ENCODE results near the gene GDPD1. TPM values are rescaled to one million over a fixed set of nuclear protein-coding genes. Genes with fewer than 3 reads are reported as not detected.

The GDPD1 gene
- total and polyA plus RNA-seq, 2 donors (not counting 3 experiments of a cell fraction or from before 2014, with no cell fraction given): 2.5 to 4.9 TPM

GRCh38 chr17:59310263-59310920, 90.1 kb downstream of the GDPD1 start:
- CTCF ChIA-PET: interaction anchor here (0.6 to 5.6 kb wide), 50 partner anchors 11 to 792 kb away, joined by 3 to 84 read pairs (median 4); partner anchors contain the start of gene GDPD1
- dilution Hi-C loops (cut with MboI; ENCODE audit: extremely low pct_ligation_motif_present, low sequenced_read_pairs) (no loop called here), intact Hi-C loops (cut with micrococcal nuclease) (loop anchor here (5.0 to 10.0 kb wide), 3 partner anchors 307 to 724 kb away; partner anchors contain the start of gene CLTC)
- H3K4me3 ChIP-seq (replicated peaks in 1 of 3; ENCODE audit: insufficient read depth in 1 of 3, low read depth in 1 of 3, low read length in 3 of 3): no peak overlapping the region
- H3K27me3 ChIP-seq (ENCODE audit: control insufficient read depth in 2 of 2, insufficient read depth in 2 of 2, low read length in 2 of 2): no peaks in the 10 kb centered on the region
- H2AFZ ChIP-seq (ENCODE audit: low read depth, low read length): peak overlapping the region; percentile 64
- no peaks in the 10 kb centered on the region for H3K9me1 ChIP-seq (replicated peaks; ENCODE audit: control insufficient read depth, extremely low read depth, insufficient read depth, low read length)
- H3K9me3 ChIP-seq (replicated peaks; ENCODE audit: control insufficient read depth, insufficient read depth, low read length): no peaks in the 10 kb centered on the region
- no peak for TF ChIP-seq POLR2A (IDR thresholded peaks at IDR 0.05; ENCODE audit: low read depth, low read length)
- TF ChIP-seq POLR2AphosphoS5 (IDR thresholded peaks at IDR 0.05; ENCODE audit: insufficient read depth, low read depth, low read length): no peak
- no peak for TF ChIP-seq CTCF (IDR thresholded peaks at IDR 0.05; ENCODE audit: extremely low read depth in 1 of 2, insufficient read depth in 1 of 2, low read depth in 1 of 2, low read length in 2 of 2)
- no peak for TF ChIP-seq FOS (IDR thresholded peaks at IDR 0.05; ENCODE audit: borderline replicate concordance, insufficient read depth, low read length)
- TF ChIP-seq MYC (IDR thresholded peaks at IDR 0.05; ENCODE audit: low read depth, low read length): no peak
- no peak for DNase-seq (ENCODE audit: low read depth, low spot score)
- POLR2A ChIA-PET: no interaction called here
- H3K9ac ChIP-seq (replicated peaks; ENCODE audit: extremely low read depth, insufficient read depth, low read length): no peak overlapping the region
- no peaks in the 10 kb centered on the region for H3K36me3 ChIP-seq (ENCODE audit: control insufficient read depth in 2 of 2, extremely low read depth in 1 of 2, insufficient read depth in 2 of 2, low read length in 2 of 2)
- H4K20me1 ChIP-seq (replicated peaks; ENCODE audit: control insufficient read depth, extremely low read depth, insufficient read depth, low read length): no peaks in the 10 kb centered on the region
- H3K4me2 ChIP-seq (ENCODE audit: insufficient read depth, low read length): no peak overlapping the region
- no peaks in the 10 kb centered on the region for H3K79me2 ChIP-seq (ENCODE audit: control insufficient read depth, insufficient read depth, low read length)
- no peak for FAIRE-seq
- H3K4me1 ChIP-seq (ENCODE audit: control insufficient read depth, extremely low read depth, insufficient read depth, low read length): no peaks in the 10 kb centered on the region
- no peak overlapping the region for H3K27ac ChIP-seq (ENCODE audit: insufficient read depth, low read depth, low read length)
- no TSS peak for BruUV-seq (replicated peaks)

Data from endothelial cell of umbilical vein (primary cell).